ENCODE data around the gene SLC19A1.

SLC19A1 gene

DNA sequence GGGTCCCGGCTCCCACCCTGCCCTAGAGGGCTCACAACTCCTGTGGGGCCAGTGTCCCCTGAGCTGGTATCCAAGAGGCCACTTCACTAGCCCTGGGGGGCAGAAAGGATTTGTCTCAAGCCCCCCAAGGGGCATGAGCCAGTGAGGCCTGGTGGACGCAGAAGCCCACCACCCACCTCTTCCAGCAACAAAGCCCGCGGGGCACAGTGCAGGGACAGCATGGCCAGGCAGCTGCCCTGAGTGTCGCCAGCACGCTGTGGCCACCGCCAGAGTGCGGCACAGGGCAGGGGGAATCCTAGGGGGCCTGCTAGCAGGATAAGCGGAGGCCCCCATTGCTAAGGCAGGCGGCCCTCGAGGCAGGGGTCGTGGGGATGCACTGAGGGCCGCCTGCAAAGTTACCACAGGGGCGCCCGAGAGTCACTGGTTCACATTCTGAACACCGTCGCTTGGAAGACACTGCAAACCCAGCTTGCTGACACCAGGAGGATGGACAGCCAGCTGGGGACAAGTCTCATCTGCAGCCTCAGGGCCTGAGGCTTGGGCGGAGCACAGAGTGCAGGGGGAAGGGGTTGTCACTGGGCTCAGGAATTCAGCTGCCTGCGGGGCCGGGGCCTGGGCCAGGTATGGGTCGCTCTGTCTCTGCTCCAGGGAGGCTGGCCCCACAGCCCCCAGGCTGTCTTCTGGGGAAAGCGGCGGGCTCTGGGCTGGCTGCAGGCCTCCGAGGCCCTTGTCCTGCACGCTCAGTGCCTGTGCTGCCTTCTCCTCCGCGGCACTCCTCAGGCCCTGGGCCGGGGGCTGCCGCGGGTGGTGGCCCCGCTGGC lies 26.8 kb downstream of the SLC19A1 start:
- no peak for DNase-seq

DNA sequence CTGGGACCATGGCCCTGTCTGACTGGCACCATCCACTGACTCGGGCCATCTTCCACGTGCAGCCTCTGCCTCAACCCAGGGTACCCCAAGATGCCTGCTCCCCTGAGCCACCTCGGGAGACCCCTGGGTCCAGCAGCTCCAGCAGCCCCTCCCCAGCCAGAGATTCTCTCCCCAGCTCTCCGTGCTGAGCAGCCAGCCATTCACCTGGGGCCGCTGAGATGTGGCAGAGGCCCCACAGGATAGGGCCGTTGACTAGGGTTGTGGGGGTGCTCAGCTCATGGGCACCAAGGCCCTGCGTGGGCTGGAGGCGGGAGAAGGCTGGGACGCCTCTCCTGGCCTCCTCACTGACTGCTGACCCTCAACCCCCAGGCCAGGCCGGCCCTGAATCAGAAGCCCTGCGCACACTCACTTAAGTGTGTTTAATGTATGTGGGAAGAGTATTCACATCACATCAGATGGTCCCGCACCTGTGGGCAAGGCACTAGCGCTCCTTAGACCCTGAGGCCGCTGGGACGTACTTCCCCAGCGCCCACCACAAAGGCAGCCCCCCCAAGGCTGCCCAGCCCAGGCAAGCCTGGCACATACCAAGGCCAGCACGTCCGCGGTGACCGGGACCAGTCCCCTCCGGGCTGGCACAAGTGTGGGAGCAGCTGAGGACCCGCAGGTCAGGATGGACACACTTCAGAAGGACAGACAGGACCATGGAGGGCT lies 27.8 kb downstream of the SLC19A1 start:
- no peak for DNase-seq

- DNase-seq = no peak
Observed at GRCh38 chr21:45513741-45514310, 28.4 kb downstream of the SLC19A1 start.

GRCh38 chr21:45513003-45513717 lies 29.1 kb downstream of the SLC19A1 start:
- no peak for DNase-seq

DNA sequence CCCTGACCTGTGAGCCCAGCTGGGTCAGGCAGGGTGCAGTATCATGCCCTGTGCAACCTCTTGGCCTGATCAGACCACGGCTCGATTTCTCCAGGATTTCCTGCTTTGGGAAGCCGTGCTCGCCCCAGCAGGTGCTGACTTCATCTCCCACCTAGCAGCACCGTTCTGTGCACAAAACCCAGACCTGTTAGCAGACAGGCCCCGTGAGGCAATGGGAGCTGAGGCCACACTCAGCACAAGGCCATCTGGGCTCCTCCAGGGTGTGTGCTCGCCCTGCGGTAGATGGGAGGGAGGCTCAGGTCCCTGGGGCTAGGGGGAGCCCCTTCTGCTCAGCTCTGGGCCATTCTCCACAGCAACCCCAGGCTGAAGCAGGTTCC lies 29.6 kb downstream of the SLC19A1 start:
- no peak for DNase-seq

DNA sequence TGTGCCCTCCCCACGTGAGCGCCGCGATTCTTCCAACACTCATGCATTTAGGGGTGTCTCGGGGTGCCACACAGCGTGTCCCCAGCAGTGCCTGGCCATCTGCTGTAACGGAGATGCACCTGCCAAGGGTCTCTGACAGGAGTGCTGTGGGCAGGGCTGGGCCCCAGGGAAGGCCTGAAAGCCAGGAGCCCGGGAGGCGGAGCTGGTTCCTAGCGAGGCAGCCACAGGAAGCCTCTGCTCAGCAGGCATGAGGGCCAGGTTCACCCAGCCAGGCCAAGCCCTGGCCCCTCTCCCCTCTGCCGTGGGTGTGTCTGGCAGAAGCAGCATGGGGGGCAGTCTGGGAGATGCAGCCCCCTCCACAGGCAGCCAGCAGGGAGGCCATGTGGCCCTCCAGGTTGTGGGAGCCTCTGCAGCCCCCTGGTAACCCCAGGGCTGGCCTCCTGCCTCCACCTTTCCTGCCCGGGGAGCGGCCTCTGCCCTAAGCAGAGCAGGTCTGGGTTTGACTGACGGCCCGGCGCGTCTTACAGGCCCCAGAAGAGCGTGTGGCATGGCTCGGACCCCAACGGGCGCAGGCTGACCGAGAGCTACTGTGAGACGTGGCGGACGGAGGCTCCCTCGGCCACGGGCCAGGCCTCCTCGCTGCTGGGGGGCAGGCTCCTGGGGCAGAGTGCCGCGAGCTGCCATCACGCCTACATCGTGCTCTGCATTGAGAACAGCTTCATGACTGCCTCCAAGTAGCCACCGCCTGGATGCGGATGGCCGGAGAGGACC lies 30.4 kb downstream of the SLC19A1 start:
- no peak for DNase-seq

DNA sequence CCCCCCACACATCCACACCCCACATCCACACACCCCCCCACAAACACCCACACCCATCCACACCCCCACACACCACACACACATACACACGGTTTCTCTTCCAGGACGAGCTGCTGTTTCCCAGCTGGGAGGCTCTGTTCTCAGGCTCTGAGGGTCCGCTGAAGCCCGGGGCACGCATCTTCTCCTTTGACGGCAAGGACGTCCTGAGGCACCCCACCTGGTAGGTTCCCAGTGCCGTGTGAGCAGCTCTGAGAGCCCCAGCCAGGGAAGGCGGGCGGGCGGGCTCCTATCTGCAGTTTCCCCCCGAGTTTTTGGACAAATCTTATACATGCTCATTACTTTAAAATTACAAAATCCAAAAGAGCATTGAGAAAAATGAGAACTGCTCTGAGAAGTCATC lies 31.2 kb downstream of the SLC19A1 start:
- no peak for DNase-seq

GRCh38 chr21:45510466-45510955 lies 31.7 kb downstream of the SLC19A1 start:
- DNase-seq = no peak

- no peak for DNase-seq
Observed at GRCh38 chr21:45509566-45510465, 32.4 kb downstream of the SLC19A1 start.

- no peak for DNase-seq
Observed at GRCh38 chr21:45508607-45509565, 33.4 kb downstream of the SLC19A1 start.

DNA sequence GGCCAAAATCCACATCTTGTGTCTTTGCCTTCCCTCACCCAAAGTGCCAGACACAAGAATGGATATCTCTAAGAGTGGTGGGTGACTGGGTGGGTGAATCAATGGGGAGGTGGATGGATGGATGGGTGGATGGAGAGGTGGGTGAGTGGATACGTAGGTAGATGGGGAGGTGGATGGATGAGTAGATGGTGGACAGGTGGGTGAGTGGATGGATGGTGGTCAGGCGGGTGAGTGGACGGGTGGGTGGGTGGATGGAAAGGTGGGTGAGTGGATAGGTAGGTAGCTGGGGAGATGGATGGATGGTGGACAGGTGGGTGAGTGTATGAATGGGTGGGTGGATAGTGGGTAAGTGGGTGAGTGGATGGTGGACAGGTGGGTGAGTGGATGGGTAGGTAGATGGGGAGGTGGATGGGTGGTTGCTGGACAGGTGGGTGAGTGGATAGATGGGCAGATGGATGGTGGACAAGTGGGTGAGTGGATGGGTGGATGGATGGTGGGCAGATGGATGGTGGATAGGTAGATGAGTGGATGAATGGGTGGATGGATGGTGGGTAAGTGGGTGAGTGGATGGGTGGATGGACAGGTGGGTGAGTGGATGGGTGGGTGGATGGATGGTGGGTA lies 34.2 kb downstream of the SLC19A1 start:
- no peak for DNase-seq

DNA sequence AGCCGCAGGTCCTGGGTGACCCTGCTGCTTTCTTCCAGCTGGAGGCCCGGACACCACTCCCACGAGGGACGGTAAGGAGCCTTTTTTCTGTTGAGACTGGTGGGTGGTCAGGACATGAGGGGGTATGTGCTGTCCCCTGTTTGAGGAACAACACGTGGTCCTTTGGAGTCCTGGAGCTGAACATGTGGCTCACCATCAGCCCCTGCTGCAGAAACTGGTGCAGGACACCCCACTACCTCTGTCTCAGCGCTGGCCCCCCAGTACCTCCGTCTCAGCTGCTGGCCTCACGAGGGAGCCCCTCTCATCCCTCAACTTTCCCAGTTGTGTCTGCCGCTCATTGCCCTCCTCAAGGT lies 34.7 kb downstream of the SLC19A1 start:
- no peak for DNase-seq

DNA sequence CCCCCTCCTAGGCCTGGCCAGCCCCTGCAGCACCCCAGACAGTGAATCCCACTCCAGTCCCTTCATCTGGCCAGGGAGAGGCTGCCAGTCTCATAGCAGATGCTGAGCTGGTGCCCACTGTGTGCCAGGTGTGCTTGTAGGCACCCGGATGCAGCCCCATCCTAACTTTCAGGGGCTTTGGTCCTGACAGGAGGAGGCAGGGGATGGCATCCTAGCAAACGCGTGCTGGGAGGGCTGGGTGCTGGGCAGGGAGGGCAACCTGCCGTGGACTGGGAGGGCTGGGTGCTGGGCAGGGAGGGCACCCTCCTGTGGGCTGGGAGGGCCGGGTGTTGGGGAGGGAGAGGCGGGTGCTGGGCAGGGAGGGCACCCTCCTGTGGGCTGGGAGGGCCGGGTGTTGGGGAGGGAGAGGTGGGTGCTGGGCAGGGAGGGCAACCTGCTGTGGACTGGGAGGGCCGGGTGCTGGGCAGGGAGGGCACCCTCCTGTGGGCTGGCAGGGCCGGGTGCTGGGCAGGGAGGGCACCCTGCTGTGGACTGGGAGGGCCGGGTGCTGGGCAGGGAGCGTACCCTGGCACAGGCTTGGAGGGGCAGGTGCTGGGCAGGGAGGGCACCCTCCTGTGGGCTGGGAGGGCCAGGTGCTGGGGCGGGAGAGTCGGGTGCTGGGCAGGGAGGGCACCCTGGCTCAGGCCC lies 35.3 kb downstream of the SLC19A1 start:
- DNase-seq = no peak

GRCh38 chr21:45506241-45506817 lies 35.9 kb downstream of the SLC19A1 start:
- no peak for DNase-seq

DNA sequence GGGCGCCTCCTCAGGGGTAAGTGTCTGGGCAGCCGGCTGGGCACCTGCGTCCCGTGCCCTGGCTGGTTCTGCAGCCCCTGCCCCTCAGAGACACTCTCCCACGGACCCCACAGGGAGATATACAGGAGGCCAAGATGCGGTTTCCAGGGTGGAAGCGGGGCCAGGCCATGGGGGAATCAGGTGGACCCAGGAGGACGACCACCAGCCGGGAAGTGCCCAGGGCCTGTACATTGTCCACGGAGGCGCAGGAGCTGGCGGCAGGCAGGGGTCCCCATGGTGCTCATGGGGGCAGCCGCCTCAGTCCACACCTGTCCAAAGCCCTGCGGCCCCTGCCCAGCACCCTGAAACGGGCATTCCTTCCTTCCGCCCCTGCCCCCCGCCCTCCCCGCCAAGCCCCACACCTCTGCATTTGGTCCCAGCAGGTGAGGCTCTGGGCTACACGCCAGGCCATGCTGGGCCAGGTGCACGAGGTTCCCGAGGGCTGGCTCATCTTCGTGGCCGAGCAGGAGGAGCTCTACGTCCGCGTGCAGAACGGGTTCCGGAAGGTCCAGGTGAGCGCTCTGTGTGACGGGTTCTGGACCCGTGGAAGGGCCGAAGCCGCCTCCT lies 36.7 kb downstream of the SLC19A1 start:
- no peak for DNase-seq

- no peak for DNase-seq
Observed at GRCh38 chr21:45504516-45505415, 37.5 kb downstream of the SLC19A1 start.

DNA sequence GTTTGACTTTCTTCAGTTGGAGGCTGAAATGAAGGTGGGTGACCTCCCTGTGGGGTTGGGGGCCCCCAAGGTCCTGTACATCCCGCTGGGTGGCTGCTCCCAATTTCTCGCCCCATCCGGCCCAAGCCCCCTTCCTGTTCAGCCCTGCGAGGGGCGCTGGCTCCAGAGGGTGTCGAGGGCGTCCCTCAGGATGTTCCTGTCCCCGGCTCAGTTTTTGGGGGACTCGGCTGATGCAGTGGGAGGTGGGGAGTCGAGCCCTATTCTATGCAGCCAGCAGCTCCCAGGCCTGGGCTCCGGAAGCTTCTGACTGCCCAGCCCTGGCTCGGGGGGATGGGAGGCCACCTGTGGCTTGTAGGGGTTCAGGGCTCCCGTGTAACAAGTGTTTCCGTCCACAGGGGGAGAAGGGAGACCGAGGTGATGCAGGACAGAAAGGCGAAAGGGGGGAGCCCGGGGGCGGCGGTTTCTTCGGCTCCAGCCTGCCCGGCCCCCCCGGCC lies 38.2 kb downstream of the SLC19A1 start:
- no peak for DNase-seq

All from NCI-H524 treated with DMSO at 0.1 percent for 48 hours (cell line).